NK-92 (cell line): Measurements from ENCODE around the gene CBX5.
"Not testable (repeated sequence)": the region's sequence is repeated elsewhere in the genome, so short reads cannot be mapped to it uniquely, and the experiment has no call there.

Experiments used
- DNase-seq: peaks from one replicate; lab custom pipeline; 2025; ENCODE audit not compliant: unreplicated experiment; lab: John Stamatoyannopoulos, UW

Gene CBX5

GRCh38 chr12:54201001-54201794, 78.7 kb downstream of the CBX5 start:
- DNase-seq, result no peak

GRCh38 chr12:54200412-54200811, 79.5 kb downstream of the CBX5 start:
- DNase-seq, result no peak

- no peak for DNase-seq
These were observed 80.0 kb downstream of the CBX5 start for GRCh38 chr12:54199917-54200316.

- no peak for DNase-seq
These were observed 80.9 kb downstream of the CBX5 start for GRCh38 chr12:54199034-54199433.

GRCh38 chr12:54197431-54197909, 82.5 kb downstream of the CBX5 start:
- DNase-seq, result no peak

- DNase-seq, result no peak
These were observed 82.9 kb downstream of the CBX5 start for GRCh38 chr12:54197010-54197409.

DNA sequence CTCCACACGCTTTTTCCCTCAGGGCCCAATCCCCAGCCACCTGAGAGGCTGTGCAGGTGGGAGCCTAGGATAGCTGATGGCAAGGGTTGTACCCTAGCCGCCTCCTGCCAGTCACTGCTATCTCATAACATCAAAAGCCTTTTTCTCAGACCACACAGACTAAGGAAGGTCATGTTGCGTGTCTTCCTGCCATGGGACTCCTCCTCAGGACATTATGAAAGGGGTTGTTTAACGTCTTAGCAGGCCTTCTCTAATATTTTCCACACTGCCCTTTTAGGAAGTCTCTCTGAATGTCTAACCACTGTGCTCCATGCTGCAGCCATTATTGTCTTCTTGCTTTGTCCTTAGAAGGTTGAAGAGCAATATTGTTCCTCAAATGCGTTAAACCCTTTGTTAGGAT, 83.5 kb downstream of the CBX5 start:
- no peak for DNase-seq

GRCh38 chr12:54195737-54196347, 84.1 kb downstream of the CBX5 start:
- no peak for DNase-seq

- no peak for DNase-seq
These were observed 84.7 kb downstream of the CBX5 start for GRCh38 chr12:54195080-54195736.

DNA sequence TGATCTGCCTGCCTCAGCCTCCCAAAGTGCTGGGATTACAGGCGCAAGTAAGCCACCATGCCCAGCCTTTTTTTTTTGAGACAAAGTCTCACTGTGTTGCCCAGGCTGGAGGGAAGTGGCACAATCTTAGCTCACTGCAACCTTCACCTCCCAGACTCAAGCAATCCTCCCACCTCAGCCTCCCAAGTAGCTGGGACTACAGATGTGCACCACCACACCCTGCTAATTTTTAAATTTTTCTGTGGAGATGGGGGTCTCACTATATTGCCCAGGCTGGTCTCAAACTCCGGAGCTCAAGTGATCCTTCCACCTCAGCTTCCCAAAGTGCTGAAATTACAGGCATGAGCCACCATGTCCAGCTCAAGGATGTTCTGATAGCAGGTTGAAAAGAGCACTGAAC, 85.3 kb downstream of the CBX5 start:
- not testable (repeated sequence) for DNase-seq

DNA sequence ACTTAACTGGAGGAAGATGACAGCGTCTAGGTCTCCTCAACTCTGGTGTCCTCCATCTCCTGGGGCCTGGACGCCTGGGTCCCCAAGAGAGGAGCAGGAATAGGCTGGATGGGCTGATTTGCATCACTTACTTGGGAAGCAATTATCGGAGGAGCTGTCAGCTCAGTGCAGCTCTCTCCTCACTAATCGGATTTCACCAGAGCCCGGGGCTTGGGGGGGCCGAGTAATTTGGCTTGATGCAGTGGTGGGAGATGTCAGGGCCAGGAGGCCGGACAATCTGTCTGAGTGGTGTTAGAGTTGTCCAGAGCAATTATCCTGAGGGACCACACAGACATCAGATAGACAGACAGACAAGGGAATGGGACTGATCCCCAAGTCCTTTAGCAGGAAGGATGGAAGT, 86.5 kb downstream of the CBX5 start:
- no peak for DNase-seq

GRCh38 chr12:54191550-54192022, 88.3 kb downstream of the CBX5 start:
- no peak for DNase-seq

DNA sequence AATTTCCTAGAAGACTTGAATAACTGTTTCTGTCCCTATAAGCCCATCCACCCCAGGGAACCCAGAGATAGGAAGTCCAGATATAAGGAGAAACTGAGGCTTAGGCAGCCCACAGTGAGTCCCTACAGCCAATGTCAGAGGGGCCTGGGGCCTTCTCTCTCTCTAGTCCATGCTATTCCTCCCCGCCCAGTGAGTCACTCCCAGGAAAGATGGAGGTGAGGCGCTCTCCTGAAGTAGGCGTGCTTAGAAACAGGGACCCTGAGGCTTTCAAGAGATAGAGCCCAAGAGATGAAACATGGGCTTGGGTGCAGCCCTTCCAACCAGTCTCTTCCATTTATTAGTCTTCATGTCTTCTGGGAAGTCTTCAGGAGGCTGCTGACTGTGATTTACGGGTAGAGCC, 88.8 kb downstream of the CBX5 start:
- DNase-seq, result no peak

DNA sequence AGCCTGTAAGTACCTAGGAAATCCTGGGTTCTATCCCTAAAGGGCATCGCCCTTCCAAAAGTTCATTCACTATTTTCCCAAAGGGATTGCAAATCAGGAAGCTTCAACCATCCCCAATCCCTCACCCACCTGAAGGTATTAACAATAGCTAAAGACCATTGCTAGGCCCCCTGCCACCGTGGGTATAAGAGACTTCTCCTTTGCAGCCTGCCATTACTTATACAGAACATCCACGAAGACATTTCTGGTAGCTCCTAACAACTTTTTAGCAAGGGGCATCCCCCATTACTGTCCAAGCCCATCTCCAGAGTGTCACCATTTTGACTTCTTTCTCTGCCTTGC, 90.8 kb downstream of the CBX5 start:
- DNase-seq, result no peak

DNA sequence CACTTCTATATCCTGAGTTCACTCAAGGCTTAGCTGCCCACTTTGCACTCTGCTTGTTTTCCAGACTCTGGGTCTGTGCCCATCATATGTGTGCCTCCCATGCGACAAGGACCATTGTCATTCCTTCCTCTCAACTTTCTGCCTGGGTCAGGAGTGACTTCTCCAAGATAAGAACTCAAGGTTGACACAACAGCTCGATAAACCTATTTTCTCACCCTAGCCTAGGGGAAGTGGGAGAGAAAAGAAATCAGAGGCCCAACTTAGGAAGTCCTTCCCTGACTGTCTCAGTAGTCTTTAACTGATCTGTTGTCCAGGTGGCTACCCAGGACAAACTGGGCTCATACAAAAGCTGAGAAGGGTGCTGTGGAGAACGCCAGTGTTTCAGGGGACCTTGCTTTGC, 92.8 kb downstream of the CBX5 start:
- DNase-seq, result no peak

GRCh38 chr12:54185919-54186318, 94.0 kb downstream of the CBX5 start:
- no peak for DNase-seq

- DNase-seq, result not testable (repeated sequence)
These were observed 94.6 kb downstream of the CBX5 start for GRCh38 chr12:54185297-54185696.

- no peak for DNase-seq
These were observed 95.7 kb downstream of the CBX5 start for GRCh38 chr12:54184024-54184805.

DNA sequence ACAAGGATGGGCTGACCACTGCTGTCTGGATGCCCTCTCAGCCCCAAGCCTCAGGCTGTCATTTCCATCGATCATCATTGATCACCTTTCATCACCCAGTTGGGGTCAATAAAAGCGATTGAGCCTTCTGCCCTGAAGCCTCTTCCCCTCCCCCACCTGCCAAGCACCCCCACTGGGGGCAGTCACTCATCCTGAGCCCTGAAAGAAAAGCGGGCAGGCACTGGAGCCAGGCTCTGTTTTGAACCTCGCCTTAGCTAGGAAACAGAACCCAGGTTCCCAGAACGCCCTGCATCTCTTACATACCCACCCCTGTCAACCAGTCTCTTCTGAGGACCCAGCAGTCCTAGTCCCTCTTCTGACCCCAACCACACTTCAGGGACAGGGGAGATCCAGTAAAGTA, 96.9 kb downstream of the CBX5 start:
- DNase-seq, result no peak

- no peak for DNase-seq
These were observed 97.8 kb downstream of the CBX5 start for GRCh38 chr12:54182086-54182485.
